T follicular helper cell (primary cell): ENCODE data around the gene DTX1.
"Not testable (repeated sequence)": the region's sequence is repeated elsewhere in the genome, so short reads cannot be mapped to it uniquely, and the experiment has no call there.

ENCODE experiments used
- DNase-seq: peaks from one replicate; pipeline ENCODE4 v3.0.0-alpha.2; 2020; ENCODE audit warnings: low read depth

DTX1 gene

DNA sequence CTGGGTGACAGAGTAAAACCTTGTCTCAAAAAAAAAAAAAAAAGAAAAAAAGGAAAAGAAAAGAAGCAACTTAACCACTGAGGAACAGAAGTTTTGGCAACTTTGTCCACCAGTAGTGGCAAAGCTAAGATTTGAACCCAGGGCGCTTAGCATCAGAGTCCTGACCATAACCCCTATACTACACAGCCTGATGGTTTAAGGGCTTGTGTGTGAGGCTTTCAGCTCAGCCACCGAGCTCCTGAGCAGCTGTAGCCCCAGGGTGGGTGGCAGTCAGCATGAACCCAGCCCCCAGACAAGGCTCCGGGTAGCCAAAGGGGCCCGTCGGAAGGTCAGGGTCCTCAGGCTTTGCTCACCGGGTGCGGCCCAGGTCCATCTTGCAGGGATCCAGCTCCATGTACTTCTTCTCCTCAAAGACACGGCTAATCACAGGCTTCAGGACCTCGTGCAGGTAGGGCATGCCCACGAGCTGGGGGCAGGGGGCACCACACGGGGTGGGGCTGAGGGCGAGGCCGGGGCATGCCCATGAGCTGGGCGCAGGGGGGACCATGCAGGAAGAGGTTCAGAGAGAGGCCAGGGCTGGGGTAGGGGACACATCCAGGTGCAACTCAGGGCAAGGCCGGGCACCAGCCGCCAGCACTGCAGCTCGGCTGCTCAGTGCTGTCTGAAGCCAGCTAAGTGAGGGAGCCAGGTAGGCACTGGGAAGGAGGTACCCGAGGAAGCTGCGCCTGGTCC, 58.1 kb downstream of the DTX1 start:
- DNase-seq = no peak

DNA sequence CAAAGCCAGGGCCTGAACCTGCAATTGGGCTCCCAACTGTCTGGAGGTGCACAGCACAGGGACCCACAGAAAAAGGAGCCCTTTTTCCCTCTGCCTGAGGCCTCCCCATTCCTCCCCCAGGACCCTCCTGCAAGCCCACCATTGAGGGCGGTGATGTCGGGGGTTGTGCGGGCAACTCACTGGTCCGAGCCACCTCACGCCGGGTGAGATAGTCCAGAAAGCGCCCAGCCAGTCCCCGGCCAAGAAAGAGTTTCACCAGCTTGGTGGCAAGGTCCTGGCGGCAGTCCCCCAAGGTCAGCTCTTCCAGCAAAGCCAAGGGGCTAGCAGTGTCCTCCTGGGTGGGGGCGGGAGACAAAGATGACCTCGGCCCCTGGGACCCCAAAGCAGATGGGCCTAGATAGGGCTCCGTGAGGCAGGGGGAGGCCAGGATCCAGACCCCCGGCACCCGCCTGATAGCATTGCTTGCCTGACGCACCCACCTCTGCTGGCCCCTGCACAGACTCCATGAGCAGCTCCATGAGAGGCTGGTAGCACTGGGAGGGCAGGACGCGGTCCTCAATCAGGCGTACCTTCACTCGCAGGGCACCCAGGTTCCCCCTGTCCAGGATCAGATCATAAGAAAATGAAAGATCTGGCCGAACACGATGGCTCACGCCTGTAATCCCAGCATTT, 59.1 kb downstream of the DTX1 start:
- DNase-seq = no peak

DNA sequence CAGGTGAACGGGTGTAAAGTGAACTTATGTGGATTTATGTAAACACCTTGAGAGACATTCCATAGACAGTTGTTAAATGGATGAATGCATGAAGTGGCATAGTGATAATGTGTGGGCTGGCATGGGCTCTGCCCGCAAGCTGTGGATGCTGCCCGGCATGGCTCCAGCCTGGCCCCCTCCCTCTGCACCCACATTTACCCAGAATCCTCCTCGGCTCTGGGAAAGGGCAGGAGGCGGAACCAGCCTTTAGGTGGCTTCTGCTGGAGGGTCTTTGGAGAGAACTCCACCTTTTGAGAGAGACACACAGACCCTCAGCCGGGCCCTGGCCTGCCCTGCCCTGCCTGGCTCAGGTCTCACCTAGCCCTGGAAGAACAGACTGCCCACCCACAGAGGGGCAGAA, 60.3 kb downstream of the DTX1 start:
- DNase-seq = no peak

DNA sequence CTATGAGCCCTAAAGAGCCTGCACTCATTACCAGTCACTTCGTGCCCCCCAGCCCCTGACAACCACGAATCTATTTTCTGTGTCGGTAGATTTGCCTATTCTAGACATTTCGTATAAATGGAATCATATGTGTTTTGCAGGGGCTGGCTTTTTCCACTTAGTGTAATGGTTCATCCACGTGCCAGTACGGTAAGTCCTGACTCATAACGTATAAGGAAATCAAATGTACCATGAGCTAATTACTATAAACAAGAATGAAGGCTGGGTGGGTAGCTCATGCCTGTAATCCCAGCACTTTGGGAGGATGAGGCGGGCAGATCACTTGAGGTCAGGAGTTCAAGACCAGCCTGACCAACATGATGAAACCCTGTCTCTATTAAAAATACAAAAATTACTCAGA, 61.2 kb downstream of the DTX1 start:
- DNase-seq = not testable (repeated sequence)

DNA sequence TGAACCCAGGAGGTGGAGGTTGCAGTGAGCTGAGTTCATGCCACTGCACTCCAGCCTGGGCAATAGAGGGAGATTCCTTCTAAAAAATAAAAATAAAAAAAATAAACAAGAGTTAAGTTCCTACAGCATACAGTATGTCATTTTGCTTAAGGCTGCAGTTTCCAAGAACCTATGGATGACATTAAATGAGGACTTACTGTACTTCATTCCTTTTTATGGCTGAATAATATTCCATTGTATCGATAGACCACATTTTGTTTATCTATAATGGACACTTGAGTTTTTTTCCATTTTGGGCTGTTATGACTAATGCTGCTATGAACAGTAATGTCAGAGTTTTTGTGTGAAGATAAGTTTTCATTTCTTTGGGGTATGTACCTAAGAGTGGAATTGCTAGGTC, 61.6 kb downstream of the DTX1 start:
- DNase-seq = no peak

DNA sequence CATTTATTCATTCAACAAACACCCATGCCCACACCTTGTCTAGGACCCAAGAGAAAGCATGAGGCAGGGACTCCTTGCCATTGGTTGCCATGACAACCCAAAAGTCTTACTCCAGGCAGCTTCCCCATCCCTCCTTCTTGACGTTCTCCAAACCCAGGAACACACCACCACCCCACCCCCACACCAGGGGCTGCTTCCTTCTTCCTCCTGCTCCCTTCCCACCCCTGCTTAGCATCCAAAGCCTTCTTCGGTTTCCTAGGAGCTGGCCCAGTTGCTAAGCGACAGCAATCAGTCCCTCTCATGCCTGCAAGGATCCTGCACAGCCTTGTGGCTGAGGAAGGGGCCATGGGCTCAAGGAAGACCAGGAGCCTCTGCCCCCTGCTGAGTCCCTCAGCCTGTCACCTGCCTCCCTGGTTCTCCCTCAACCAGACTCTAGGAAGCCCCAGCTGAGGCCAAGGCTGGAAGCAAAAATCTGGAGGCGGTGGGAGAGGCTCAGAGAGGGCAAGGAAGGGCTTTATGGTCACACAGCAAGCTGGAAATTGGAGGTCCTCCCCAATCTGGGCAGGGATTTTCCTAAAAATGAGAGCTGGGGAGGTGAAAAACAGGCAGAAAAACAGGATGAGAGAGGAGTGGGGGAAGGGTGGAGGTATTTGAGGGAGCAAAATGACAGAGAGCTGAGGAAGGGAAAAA, 63.6 kb downstream of the DTX1 start:
- no peak for DNase-seq

DNA sequence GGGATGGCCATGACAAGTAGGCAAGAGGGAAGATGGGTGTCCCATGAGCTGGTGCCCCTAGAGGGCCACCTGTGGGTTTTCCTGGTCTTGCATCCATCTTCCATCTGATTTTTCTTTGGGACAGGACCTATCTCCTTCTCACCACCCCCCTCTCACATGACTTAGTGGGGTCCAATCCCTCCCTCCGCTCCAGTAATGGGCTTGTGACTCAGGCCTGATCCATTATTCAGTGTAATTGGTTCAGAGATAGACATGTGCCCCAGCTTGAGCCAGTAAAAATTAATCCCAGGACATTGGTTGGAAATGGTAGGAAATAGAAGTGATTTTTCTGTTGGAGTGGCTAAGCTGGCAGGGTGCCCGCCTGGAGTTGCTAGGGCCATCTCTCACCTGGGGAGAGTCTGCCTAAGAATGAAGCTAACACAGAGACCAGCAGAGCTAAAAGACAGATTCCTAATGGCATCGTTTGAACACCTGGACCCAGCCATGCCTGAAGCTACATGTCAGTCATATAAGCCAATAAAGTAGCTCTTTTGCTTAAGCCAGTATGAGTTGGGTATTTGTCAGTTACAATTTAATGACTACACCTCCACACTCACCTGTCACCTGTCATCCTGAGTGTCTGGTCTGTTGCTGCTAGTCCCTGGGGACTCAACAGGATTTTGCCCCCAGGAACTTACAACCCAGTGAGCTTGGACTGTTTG, 64.3 kb downstream of the DTX1 start:
- DNase-seq = no peak

DNA sequence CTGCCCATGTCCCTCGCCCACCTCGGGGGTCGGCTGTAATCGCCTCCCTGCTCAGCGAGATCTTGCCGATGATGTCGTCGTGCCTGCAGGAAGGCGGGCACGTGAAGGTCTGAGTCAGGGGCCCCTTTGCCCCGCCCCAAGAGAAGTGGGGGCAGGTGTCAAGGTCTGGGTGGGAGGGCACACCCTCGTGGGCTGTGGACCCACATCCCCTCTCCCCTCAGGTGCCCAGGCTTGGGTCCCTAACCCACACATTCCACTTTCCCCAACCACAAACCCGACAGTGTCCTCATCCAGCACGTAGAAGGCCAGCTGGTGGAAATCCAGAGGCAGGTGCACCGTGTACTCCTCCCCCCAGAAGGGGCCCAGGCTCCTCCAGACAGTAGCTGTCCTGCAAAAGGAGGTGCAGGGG, 71.3 kb downstream of the DTX1 start:
- no peak for DNase-seq

DNA sequence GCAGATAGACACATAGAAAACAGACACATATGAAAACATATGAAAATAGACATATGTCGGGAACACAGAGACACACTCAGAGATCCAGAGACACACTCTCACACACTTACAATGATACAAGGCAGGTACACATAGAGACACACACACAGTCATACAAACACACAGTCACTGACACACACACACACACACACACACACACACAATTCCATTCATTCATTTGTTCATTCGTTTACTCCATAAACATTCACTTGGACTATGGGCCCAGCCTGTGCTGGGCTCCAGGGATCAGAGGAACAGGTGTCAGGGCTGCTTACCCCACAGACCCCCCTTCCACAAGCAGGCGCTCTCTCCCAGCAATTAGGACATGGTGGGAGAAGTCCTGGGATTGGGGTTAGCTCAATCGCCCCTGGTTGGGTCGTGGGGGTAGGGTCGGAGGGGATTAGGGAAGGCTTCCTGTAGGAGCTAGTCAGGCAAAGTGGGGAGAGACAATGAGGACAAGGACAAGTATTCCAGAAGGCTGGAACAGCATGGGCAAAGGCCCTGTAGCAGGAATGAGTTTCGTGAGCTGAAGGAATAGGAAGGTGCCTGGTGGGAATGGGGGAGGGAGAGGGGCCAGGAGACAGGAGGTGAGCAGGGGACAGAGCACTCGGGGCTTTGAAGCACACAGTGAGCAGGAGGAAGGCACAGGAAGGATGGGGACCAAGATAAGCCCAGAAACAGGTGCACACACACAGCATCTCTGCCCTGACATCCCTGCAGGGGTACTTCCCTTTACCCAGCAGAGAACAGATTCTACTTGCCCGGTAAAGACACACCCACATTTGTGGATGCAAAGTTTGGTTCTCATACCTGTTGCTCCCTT, 72.5 kb downstream of the DTX1 start:
- no peak for DNase-seq

DNA sequence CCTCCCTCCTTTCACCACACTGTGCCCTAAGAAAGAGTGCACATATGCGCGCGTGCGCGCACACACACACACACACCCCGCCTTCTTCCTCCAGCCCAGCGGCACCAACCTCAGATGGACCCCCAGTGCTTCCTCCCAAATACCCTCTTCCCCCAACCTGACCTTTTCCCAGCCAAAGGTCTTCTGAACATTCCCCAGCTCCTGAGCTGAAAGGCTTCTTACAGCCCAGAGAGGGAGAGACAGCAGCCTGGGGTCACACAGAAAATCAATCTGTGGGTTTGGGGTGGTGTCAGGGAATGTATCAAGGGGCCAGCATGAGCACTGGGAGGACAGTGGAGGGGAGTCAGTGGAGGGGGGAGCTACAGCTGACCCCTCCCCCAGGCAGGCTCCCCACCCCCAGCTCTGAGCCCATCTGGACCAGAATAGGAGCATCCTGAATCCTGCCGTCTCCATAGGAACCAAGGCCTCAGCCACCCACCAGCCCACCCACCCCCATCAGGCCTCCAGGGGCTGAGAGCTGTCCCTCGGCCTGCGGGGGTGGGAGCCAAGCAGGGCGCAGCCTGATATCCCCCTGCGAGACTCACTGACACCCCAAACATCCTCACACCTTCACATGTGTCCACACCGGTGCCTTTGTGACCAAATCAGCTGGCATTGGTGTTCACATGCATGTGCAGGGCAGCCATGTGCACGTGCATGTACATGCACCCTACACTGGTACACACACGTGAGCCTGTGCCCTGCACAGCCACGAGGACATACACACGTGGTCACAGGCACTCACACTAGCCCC, 73.3 kb downstream of the DTX1 start:
- DNase-seq = no peak

DNA sequence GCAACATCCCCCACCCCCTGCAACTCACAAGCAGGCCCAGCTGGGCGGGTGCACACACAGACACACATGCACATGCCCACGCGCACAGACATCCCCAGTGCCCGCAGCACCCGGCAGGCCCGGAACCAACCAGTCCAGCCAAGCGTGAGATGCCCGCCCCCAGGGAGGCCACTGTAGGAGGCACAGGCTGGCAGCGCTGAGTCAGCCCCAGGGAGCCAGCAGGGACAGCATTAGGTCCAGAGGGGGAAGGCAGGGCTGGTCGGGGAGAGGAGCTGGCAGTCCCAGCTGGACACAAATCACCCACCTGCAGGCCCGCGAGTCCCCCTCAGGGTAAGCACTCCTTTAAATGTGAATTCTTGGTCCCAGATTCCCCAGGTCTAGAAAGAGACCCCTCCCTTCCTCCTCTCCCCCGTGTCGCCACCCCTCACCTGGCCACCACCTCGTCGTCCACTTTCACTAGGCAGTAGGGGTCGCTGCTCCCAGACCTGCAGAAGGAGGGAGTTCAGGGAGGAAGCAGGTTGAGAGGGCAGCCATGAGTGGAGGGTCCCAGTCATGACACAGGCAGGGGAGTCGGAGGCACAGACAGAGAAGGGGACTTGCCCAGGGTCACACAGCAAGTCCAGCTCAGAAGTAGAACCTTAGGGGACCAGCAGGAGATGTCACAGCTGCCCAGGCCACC, 74.1 kb downstream of the DTX1 start:
- no peak for DNase-seq

DNA sequence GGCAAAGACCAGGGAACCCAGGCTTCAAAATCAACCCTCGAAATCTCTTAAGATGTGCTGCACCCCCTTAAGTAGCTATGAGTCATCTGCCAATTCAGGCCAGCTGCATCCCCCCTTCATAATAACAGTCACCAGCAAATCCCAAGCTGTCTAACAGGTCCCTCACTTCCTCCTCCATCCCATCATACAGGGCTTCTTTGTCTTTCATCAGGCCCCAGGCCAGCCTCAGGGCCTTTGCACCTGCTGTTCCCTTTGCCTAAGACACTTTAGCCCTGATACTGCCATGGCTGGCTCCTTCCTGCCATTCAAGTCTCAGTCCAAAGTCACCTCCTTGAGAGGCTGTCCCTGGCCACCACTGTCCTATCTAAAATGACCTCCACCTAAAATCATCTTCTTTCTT, 75.0 kb downstream of the DTX1 start:
- DNase-seq = no peak

DNA sequence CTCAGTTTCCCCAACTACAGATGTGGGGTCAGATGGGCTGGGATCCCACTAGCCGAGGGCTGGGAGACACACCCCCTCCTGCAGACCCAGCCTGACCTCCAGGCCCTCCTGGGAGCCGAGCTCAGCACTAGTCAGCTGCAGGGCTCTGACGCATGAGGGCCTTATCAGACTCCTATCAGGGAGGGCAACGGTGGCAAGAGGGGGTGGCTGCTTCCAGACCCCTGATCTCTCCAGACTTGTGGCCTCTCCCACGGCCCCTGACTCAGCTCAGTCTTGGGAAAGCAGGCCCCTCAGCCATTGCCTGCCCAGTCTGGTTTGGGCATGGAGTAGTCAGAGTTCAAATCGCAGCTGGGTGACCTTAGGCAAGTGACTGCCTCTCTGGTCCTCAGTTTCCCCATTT, 76.5 kb downstream of the DTX1 start:
- DNase-seq = no peak

DNA sequence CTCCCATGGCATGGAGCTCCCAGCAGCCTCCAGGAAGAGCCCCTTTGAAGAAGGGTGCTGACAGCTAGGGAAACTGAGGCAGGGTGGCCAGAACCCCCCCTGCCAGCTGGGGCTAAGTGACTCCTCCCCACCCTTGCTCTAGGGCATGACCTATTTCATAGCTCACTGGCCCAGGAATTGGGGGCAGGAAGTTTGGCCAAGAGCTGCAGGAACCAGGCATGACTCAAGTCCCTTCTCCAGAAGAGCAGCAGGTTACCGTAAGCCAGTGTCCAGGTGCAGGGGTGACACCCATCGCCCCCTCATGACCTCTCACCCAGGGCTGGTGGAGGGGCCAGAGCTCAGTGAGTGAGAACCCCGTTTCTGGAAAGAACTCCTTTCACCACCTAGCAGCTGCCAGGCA, 77.1 kb downstream of the DTX1 start:
- no peak for DNase-seq

DNA sequence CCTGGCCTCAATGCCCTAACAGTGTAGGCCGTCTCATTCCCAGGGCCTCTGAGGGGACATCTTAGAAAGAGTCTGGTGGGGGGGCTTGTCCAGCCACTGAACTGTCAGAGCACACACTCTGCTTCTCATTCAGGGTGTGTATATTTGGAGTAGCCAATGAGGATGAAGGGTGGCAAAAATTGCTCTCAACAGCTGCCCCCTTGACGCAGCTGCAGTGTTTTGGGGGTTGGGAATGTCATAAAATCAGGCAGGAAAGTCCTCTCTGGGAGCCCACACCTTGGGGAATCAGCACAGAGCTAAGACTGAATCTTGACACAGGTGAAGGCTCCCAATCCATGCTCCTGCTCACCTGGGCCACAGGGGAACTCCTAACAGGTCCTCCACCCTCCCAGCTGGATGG, 77.5 kb downstream of the DTX1 start:
- DNase-seq = no peak

DNA sequence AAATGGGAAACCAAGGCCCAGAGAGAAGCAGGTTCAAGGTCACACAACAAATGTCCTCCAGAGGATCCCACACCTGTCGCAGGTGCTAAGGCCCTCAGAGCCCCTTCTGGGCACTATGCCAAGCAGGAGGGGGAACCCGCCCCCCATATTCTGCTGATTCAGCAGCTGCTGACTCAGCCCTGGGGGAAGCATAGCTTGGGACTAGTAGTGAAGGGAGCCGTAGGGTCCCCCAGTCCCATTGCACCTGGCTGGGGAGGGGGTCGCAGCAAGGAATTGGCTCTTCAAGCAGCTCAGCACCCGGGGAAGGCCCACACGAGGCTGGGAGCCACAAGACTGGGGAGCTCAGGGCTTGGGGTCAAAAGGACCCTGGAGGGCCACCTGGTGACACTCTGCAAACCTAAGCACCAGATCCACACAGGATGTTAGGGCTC, 78.0 kb downstream of the DTX1 start:
- no peak for DNase-seq

DNA sequence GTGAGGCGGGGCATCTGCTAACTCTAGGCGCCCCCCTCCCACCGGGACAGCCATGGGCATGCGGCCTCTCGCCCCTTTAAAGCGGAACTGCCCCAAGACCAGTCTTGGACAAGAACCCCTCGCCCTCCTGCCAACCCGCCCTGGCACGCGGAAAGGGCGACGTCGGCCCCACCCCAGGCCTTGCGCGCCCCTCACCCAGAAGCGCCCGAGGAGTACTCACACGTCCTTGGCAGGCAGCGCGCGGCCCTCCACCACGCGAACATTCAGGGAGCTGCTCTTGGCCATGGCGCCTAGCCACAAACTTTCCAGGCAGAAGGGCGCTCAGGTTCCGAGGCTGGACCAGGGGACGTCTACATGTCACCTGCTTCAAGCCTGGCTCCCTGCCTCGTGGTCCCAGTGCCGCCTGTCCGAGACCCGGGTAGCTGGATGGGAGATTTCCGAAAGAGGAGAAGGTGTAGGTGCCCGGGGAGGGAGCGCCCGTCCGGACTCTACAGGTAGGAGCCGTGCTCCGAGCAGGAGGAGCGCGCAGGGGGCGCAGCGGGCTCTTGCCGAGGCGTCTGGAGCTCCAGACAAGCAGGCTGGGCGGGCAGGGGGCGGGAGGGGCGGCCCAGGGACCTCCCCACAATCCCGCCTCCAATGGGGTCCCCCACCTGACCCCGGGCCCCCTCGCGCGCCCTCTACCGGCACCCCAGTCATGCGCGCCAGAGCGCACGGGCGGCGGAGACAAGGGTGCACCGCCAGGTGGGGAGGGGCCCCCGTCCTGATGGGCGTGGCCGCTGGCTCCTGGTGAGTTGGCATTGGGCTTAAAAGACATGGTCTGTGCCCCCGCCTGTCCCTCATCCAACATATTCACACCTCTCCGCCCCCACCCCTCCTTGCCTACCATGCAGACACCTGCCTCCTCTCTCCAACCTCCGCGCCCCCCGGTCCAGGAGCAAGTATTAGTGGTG, 78.9 kb downstream of the DTX1 start, which contains the start of gene RASAL1:
Gene RASAL1 (minus strand): TSS at position 584 of the 950 bp plus-strand sequence. CDS start 299 bp downstream, at position 285.
- peak; percentile 80 for DNase-seq

DNA sequence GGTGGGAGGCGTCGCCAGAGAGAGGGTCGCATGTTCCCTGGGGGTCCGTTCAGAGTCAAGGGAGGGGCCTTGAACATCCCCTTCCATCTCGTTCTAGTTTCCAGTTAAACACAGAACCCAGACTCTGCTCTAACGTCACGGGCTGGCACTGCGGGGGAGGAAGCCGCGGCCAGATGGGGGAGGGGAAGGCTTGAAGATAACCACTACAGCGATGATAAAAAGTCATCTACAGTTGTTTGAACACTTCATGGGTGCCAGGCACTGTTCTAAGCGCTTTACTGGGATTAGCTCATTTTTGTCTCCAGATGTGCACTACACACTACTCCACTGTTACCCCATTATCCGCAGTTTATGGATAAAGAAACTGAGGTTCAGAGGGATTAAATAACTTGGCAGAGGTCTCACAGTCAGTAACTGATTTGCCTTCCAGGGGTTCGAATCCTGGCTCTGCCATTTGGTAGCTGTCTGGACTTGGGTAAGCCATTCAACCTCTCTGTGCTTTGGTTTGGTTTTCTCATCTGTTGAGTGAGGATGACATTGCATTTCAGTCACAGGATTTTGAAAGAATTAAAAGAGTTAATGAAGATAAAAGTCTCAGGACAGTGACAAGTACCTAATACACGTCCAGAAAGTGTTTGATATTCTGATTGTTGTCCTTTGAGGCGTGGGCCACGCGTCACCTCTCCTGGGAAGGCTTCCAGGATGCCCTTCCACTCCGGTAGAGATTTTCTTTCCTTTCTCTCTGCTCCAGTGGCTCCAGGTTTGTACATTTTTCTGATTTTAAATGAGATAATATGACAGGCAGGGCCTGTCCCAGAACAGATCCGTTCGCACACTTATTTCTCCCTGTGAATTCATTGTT, 79.8 kb downstream of the DTX1 start:
- peak; percentile 59 for DNase-seq
